Embryonic facial prominence (tissue), 1 donor: Measurements from ENCODE around the gene AKNA.

ENCODE experiments used
- DNase-seq: peaks from one replicate; pipeline ENCODE4 v3.0.0-alpha.2; 2016; ENCODE audit errors: extremely low spot score

Gene AKNA

GRCh38 chr9:114301798-114302565 lies 85.8 kb downstream of the AKNA start:
- DNase-seq = no peak

DNA sequence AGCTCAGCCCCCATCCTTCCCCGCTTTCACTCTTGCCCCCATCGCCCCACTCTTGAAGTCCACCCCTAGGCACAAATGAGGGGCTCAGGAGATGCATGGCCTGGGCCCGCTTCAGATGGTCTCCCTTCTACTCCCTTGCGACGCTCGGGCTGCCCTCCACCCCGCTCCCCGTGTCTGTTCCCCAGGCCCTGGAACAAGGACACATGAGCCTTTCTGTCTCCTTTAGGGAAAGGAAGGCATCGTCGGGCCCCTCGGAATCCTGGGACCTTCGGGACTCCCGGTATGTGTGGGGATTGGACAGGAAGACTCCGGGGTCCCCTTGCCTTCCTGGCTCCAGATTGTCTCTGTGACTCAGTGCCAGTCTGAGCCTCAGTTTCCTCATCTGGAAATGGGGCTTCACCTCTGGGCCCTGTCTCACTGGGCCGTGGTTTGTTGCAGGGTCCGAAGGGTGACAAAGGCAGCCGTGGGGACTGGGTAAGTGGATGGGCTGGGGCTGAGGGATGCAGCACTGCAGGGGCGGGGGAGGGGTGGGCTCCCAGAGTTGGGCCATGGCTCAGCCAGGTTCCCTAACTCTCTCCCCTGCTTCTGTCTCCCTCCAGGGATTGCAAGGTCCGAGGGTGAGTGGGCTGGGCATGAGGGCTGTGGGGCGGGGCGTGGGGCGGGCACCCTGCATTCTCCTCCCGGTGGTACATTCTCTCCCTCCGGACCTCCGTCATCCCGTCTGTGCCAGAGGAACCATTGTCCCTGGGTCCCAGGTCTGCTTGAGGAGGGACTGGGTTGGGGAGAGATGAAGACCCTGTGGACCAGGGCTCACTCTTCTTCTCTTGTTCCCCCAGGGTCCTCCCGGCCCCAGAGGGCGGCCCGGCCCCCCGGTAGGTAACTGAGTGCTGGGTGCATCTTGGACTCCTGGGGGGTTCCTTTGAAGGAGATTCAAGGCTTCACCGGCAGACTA lies 86.7 kb downstream of the AKNA start:
- no peak for DNase-seq

- no peak for DNase-seq
Measured at GRCh38 chr9:114300153-114300845, 87.5 kb downstream of the AKNA start.

DNA sequence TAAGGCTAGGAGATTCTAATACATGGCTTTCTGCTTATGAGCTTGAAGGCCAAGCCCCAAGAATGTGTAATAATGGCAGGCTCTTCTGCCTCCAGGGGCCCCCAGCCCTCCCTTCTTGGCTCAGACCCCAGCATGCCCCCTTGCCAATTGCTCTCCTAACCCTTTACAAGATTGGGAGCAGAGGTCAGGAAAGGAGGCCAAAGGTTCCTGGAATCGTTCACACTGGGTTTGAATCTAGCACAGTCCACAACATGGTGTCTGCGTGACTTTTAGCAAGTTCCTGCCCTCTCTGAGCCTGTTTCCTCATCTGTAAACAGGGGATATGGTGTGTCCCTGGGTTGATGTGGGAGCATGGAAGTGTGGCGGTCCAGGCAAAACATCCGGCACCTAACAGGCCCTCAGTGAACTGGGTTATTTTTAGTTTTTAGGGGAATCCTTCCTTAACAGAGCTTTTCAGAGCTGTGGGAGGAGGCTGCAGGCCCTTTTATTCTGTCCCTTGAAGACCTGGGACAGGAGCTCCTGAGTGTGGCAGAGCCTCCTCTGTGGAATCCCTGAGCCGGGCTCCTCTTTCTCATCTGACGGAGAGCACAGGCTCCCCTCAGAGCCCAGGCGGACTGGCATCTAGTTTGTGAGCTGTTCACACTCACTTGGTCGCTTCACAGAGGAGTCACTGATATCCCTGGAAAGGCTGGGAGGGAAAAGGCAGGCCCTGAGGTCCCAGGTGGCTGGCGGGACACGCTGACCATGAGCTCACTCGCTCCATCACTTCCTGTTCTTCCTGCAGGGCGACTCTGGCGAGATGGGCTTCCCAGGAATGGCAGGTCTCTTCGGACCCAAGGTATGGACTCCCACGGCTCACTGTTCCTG lies 88.3 kb downstream of the AKNA start:
- no peak for DNase-seq

DNA sequence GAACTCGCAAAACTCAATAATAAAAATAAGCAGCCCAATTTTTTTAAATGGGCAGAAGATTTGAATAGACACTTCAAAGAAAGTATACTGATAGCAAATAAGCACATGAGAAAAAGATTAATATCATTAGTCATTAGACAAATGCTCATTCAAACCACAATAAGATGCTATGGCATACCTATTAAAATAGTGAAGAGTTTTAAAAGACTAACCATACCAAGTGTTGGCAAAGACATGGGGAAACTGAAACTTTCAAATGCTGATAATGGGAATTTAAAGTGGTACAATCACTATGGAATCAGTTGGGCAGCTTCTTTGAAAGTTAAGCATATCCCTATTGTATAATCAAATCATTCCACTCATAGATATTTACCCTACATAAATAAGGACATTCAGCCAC lies 91.4 kb downstream of the AKNA start:
- no peak for DNase-seq

DNA sequence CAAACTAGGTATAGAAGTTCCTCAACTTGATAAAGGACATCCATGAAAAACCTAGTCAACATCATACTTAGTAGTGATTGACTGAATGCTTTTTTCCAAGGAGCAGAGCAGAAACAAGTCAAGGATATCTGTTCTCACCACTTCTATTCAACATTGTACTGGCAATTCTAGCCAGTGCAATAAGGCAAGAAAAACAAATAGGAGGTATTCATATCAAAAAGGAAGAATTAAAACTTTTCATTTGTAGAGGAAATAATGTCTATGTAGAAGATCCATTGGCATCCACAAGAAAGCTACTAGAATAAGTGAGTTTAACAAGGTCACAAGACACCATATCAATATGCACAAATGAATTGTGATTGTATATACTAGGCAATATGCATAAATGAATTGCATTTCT lies 93.1 kb downstream of the AKNA start:
- DNase-seq = no peak

DNA sequence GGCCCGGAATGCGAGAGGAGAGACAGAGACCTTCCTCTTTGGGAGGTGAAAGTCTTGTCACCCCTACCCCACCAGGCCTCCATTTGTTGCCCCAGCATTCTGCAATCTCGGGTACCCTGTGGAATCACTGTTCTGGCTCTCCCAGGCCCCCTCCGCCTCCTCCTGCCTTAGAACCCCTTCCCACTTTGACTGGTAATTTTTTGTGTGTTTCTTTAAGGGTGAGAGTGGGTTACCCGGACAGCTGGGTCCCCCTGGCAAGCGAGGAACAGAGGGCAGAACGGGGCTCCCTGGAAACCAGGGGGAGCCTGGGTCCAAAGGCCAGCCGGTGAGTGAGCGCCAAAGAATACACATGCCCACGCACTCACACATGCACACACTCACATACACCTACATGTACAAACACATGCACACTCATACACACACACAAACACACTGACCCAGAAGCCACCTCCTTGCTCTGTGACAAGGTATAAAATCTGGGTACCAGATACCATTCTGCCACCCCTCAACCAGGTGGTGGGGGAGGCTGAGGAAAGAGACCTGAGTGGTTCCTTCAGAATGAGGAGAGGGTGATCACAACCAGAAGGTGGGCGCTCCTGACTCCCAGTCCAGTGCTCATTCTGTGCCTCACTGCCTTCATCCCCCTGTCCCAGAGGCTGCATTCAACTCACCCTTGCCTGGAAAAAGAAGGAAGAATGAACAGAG lies 95.7 kb downstream of the AKNA start:
- no peak for DNase-seq

- no peak for DNase-seq
Measured at GRCh38 chr9:114291064-114291474, 96.7 kb downstream of the AKNA start.

DNA sequence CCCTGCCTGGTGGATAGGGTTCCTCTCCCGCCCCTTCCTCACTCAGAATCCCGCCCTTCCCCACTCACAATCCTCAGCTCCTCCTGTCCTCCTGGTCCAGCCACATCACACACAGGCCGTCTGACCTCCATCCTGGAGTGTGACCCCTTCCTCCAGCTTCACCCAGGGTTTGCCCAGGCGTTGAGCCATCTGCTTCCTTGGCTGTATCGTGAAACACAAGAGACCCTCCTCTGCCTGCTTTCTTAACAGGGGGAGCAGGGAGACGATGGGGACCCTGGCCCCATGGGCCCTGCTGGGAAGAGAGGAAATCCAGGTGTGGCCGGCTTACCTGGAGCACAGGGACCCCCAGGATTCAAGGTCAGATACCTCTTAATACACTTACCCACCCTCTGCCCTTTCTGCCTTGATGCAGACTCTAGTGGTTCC lies 97.2 kb downstream of the AKNA start:
- DNase-seq = no peak

DNA sequence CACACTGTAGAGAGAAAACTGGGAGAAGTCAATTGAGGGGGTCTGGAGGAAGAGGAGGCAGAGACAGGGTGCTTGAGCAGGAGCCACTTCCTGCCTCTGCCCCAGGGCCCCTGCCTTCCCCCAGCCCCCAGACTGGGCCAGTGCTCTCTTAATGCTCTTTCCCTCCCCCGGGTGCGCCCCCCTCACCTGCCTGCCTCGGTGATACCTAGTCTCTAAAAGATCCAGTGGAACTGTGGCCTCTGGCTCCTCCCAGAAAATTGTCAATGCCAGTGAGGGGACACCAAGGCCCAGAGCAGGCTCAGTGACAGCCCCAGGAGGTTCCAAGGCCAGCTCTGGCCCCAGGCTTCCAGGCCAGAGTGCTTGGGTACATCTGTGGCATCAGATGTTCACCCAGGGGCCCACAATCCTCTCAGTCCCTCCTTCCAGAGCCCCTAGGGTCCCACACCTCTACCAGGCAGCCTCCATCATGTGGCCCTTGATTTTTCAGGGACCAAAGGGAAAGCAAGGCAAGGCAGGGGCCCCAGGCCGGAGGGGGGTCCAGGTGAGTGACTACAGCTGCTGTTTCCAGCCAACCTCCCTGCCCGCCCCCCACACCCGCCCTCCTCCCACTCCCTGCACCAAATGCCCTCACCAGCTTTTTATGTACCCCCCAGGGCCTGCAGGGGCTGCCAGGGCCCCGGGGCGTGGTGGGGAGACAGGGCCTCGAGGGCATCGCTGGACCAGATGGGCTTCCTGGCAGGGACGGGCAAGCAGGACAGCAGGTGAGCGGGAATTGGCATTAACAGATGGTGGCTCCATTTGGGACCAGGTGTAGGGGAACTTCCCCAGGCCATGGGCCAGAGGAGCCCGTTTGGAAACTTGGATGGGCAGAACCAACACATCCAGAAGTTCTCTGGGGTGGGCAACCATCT lies 98.0 kb downstream of the AKNA start:
- DNase-seq = no peak

DNA sequence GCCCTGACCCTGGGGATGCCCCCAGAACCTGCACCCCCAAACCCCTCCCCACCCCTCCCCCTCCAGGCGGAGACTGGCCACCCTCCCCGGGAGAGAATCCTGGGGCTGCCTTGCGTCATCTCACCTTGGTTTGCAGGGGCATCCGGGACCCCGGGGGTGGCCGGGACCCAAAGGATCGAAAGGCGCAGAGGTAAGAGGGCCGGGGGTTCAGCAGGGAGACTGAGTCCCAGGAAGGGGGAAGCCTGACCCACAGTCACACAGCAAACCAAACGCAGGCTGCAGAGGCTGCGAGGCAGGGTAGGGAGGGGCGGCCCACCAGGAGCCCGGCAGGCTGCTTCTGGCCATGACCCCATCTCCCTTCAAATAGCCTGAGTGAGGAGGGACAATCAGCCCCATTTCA lies 98.7 kb downstream of the AKNA start:
- no peak for DNase-seq

DNA sequence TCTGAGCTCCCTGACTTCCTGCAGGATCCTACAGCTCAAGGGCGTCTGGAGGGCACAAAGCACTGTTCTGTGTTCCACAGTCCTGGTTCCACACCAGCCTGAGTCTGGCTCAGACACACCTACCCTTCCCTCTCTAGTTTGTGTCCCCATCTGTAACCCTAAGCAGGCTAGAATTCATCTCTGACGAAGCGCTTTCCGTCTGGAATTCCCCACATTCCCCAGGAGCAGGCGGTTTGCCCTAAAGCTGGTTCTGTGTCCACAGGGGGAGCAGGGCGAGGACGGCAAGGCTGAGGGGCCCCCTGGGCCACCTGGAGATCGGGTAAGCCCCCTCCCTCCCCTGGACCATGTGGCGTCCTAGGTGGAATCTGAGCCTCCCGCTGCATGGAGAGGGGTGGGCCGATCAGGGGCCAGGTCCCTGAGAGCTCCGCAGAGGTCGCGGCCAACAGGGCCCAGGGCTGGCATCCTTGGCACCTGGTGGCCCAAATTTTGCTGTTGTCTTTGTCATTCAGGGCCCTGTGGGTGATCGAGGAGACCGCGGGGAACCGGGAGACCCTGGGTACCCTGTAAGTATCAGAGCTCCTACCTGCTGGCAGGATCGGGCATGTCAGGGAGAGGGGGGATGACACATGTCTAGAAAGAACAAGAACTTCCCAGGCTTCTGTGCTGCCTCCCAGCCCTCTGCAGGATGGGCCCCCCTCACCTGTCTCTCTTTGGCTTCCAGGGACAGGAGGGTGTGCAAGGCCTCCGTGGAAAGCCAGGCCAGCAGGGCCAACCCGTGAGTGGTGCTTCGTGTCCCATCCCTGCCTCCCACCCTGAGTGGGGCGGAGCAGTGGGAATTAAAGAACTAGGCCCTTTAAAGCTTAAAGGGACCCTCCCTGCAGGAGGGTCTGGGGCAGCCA lies 99.3 kb downstream of the AKNA start:
- DNase-seq = no peak

GRCh38 chr9:114287763-114288192 lies 100.0 kb downstream of the AKNA start:
- no peak for DNase-seq

GRCh38 chr9:114287001-114287762 lies 100.6 kb downstream of the AKNA start:
- DNase-seq = no peak

DNA sequence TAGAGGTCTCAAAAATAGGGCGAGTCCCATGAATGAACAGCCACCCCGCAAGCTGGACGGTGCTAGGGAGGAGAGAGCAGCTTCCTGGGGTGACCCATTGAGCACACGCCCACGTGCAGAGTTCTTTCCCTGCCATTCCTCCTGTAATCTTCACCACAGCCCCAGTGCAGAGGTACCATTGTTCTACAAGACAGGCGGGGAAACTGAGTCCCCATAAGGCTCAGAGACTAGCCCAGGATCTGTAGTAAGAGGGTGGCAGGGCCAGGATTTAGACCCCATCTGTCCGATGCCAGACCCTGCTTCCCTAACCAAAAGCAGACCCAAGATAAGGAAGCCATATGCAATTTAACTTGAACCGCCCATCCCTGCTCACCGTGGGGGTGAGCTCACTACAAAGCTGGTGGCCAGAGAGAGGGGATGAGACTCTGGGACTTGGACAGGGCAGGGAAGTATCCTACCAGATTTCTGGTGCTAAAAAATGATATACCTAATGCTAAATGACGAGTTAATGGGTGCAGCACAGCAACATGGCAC lies 101.6 kb downstream of the AKNA start:
- no peak for DNase-seq

GRCh38 chr9:114285166-114285867 lies 102.5 kb downstream of the AKNA start:
- DNase-seq = peak; percentile 39
